SU-DHL-6 (cell line): Measurements from ENCODE around the gene OVOL1.

Experiments
- H2AFZ ChIP-seq: fragments of 200-600 bp; sonication (generic); 2 replicates; pipeline ENCODE4 v1.6.1; 2014; ENCODE audit warnings: low read depth, mild to moderate bottlenecking, moderate library complexity, mixed read lengths, antibody characterized with exemption, low read length; ENCODE audit not compliant: severe bottlenecking
- H3F3A ChIP-seq: fragments of 200-600 bp; shearing (Covaris generic); 2 replicates; pipeline ENCODE4 v1.6.0; 2016; ENCODE audit warnings: antibody characterized with exemption, mild to moderate bottlenecking; ENCODE audit not compliant: insufficient read depth
- H3K27ac ChIP-seq: fragments of 200-600 bp; sonication (generic); 2 replicates; pipeline ENCODE4 v1.5.1; 2016; ENCODE audit warnings: low read depth, mild to moderate bottlenecking, low read length, moderate library complexity, mixed read lengths
- H3K27me3 ChIP-seq: fragments of 200-600 bp; sonication (generic), shearing (Covaris generic); 2 replicates; pipeline ENCODE4 v1.6.0; 2014; ENCODE audit warnings: mild to moderate bottlenecking, low read length
- H3K36me3 ChIP-seq: fragments of 200-600 bp; sonication (generic); 2 replicates; pipeline ENCODE4 v1.6.1; 2014; ENCODE audit warnings: mild to moderate bottlenecking, low read length, mixed read lengths
- H3K4me2 ChIP-seq: fragments of 300-600, 200-600 bp; shearing (Covaris generic), sonication (generic); 2 replicates; pipeline ENCODE4 v1.6.0; 2014; ENCODE audit warnings: low read length, low read depth, mild to moderate bottlenecking; ENCODE audit not compliant: poor library complexity, severe bottlenecking
- H3K4me3 ChIP-seq: fragments of 200-600 bp; sonication (generic); 2 replicates; pipeline ENCODE4 v1.5.1; 2014; ENCODE audit warnings: antibody characterized with exemption, low read length, mild to moderate bottlenecking, mixed read lengths; ENCODE audit not compliant: insufficient read depth, poor library complexity, severe bottlenecking
- H3K79me2 ChIP-seq: fragments of 200-600 bp; sonication (generic); 2 replicates; pipeline ENCODE4 v1.6.1; 2014; ENCODE audit warnings: mild to moderate bottlenecking, low read length, moderate library complexity; ENCODE audit not compliant: insufficient read depth
- H3K9ac ChIP-seq: fragments of 200-600 bp; sonication (generic); 2 replicates; pipeline ENCODE4 v1.7.0; 2014; ENCODE audit warnings: mild to moderate bottlenecking, low read length
- H3K9me2 ChIP-seq: fragments of 200-600 bp; sonication (generic); replicated peaks from 2 replicates; pipeline ENCODE4 v1.6.1; 2014; ENCODE audit warnings: low read length; ENCODE audit not compliant: insufficient read depth
- H3K9me3 ChIP-seq: fragments of 200-600 bp; sonication (generic); 2 replicates; pipeline ENCODE4 v1.6.1; 2014; ENCODE audit warnings: low read length, mixed read lengths; ENCODE audit not compliant: insufficient read depth
- H4K20me1 ChIP-seq: fragments of 200-600 bp; sonication (generic); 2 replicates; pipeline ENCODE4 v1.6.1; 2014; ENCODE audit warnings: low read depth, mild to moderate bottlenecking, antibody characterized with exemption, low read length, moderate library complexity, mixed read lengths
- CTCF ChIP-seq: fragments of 200-600 bp; sonication (generic); IDR thresholded peaks from one replicate; pipeline ENCODE4 v1.5.1; 2017; ENCODE audit warnings: antibody characterized with exemption, mild to moderate bottlenecking, low read length, moderate library complexity; ENCODE audit not compliant: insufficient read depth, poor library complexity, severe bottlenecking
- EZH2phosphoT487 ChIP-seq: fragments of 200-600 bp; sonication (generic), shearing (Covaris generic); conservative IDR thresholded peaks from 2 replicates; pipeline ENCODE4 v1.6.1; 2018; ENCODE audit warnings: mild to moderate bottlenecking, antibody characterized with exemption, low read length, moderate library complexity, mixed read lengths

The OVOL1 gene

GRCh38 chr11:65834202-65834601 is 47.3 kb downstream of the OVOL1 start:
- no peaks in the 10 kb centered on the region for H3K27me3 ChIP-seq
- H3K27ac ChIP-seq = no peak overlapping the region
- no peaks in the 10 kb centered on the region for H4K20me1 ChIP-seq
- no peaks in the 10 kb centered on the region for H3K79me2 ChIP-seq
- peak overlapping the region; percentile 71 for H3K4me2 ChIP-seq
- no peaks in the 10 kb centered on the region for H3K36me3 ChIP-seq
- peak overlapping the region; percentile 56 for H3K9ac ChIP-seq
- no peaks in the 10 kb centered on the region for H3K9me3 ChIP-seq
- peak overlapping the region; percentile 53 for H2AFZ ChIP-seq
- no peak for TF ChIP-seq EZH2phosphoT487
- TF ChIP-seq CTCF = no peak
- H3K9me2 ChIP-seq = no peaks in the 10 kb centered on the region
- peak overlapping the region; percentile 64 for H3K4me3 ChIP-seq
- H3F3A ChIP-seq = peaks cover 12% of the 10 kb centered on the region; the same call in 1 of the 2 replicates

- Histone ChIP-seq H3K36me3 (no peaks in the 10 kb centered on the region), H3K9me3 (no peaks in the 10 kb centered on the region), H3K9ac (no peak overlapping the region), H3K4me2 (no peak overlapping the region), H3K27ac (no peak overlapping the region), H3K27me3 (no peaks in the 10 kb centered on the region), H4K20me1 (no peaks in the 10 kb centered on the region), H3K79me2 (no peaks in the 10 kb centered on the region), H3K9me2 (no peaks in the 10 kb centered on the region), H3F3A (peaks cover 7% of the 10 kb centered on the region; the same call in 1 of the 2 replicates), H2AFZ (no peak overlapping the region), H3K4me3 (no peak overlapping the region)
- TF ChIP-seq EZH2phosphoT487 = no peak
- TF ChIP-seq CTCF = no peak
Observed at GRCh38 chr11:65842144-65842543, 55.3 kb downstream of the OVOL1 start.

DNA sequence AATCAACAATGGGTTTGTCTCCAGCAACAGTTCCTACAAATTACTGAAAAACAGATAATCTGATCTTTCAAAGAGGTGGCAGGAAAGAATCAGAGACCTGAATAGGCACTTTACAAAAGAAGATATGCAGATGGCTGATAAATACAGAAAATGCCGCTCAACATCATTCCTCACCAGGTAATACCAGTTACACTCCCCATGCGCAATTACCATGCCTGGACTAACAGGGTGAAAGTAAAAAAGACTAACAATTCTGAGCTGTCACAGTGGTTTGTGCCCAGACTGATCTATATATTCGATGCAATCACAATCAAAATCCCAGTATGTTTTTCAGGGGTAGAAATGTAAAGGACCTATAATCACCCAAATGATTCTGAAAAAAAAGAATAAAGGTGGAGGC is 56.9 kb downstream of the OVOL1 start:
- H3K27ac ChIP-seq = no peak overlapping the region
- no peaks in the 10 kb centered on the region for H3K79me2 ChIP-seq
- no peak overlapping the region for H2AFZ ChIP-seq
- H3K9ac ChIP-seq = no peak overlapping the region
- TF ChIP-seq EZH2phosphoT487 = no peak
- no peak for TF ChIP-seq CTCF
- no peak overlapping the region for H3K4me3 ChIP-seq
- H3K4me2 ChIP-seq = no peak overlapping the region
- H3K9me3 ChIP-seq = no peaks in the 10 kb centered on the region
- no peaks in the 10 kb centered on the region for H3K9me2 ChIP-seq
- H3K27me3 ChIP-seq = no peaks in the 10 kb centered on the region
- H3K36me3 ChIP-seq = no peaks in the 10 kb centered on the region
- no peaks in the 10 kb centered on the region; the same call in 1 of the 2 replicates for H3F3A ChIP-seq
- H4K20me1 ChIP-seq = no peaks in the 10 kb centered on the region
